Skeletal muscle tissue (tissue), 4 donors: ENCODE results near the gene NCAPH2. TPM values are rescaled to one million over a fixed set of nuclear protein-coding genes. Genes with fewer than 3 reads are reported as not detected.

Experiments
- H3K27ac ChIP-seq: one replicate; pipeline ENCODE4 v1.7.0; 2013; ENCODE audit warnings: mild to moderate bottlenecking, low read depth, low read length, inconsistent platforms
- H3K27me3 ChIP-seq, 3 donors: one replicate each; pipeline ENCODE4 v1.7.0; 2013; ENCODE audit warnings: low read length in 3 of 3; ENCODE audit not compliant: control insufficient read depth in 3 of 3, insufficient read depth in 3 of 3
- H3K36me3 ChIP-seq, 3 donors: one replicate each; pipeline ENCODE4 v1.7.0; 2013; ENCODE audit warnings: low read length in 3 of 3; ENCODE audit not compliant: control insufficient read depth in 3 of 3, insufficient read depth in 3 of 3
- H3K4me1 ChIP-seq, 3 donors: one replicate each; pipeline ENCODE4 v1.7.0; 2013; ENCODE audit warnings: low read length in 3 of 3, mild to moderate bottlenecking in 3 of 3; ENCODE audit not compliant: control insufficient read depth in 3 of 3, insufficient read depth in 3 of 3
- H3K4me3 ChIP-seq, 3 donors: one replicate each; pipeline ENCODE4 v1.7.0; 2013; ENCODE audit warnings: low read length in 3 of 3
- H3K9ac ChIP-seq, 3 donors: one replicate each; pipeline ENCODE4 v1.7.0; 2013; ENCODE audit warnings: low read length in 3 of 3, mild to moderate bottlenecking in 3 of 3, moderate library complexity in 2 of 3, low read depth in 1 of 3
- H3K9me3 ChIP-seq, 3 donors: one replicate each; pipeline ENCODE4 v1.7.0; 2013; ENCODE audit warnings: low read length in 3 of 3; ENCODE audit not compliant: control insufficient read depth in 3 of 3
- total RNA-seq: library from RNA; depleted of rRNA; stranded (reverse); fragments of >200 nt; gene quantifications from one replicate; pipeline ENCODE4 v1.2.3, GENCODE V29; 2014
- donor health status: Osteomylitis.

NCAPH2 gene
- total RNA-seq, 1 donor from 2014 or later, result 34.4 TPM

GRCh38 chr22:50467341-50467740 lies 40.7 kb upstream of the NCAPH2 start:
- Histone ChIP-seq H3K27ac (no peak overlapping the region), H3K27me3 (no peaks in the 10 kb centered on the region), H3K4me1 (peaks cover 20 to 35% (median 35%) of the 10 kb centered on the region in 3 donors), H3K4me3 (no peak overlapping the region), H3K36me3 (peaks cover 49 to 50% (median 50%) of the 10 kb centered on the region in 3 donors), H3K9me3 (no peaks in the 10 kb centered on the region), H3K9ac (no peak overlapping the region)

GRCh38 chr22:50467773-50468440 lies 40.1 kb upstream of the NCAPH2 start:
- Histone ChIP-seq H3K4me1 (peaks cover 26 to 41% (median 40%) of the 10 kb centered on the region in 3 donors), H3K36me3 (peaks cover 44 to 46% (median 45%) of the 10 kb centered on the region in 3 donors)

GRCh38 chr22:50468626-50469025 lies 39.4 kb upstream of the NCAPH2 start:
- H3K27ac ChIP-seq, result no peak overlapping the region
- no peaks in the 10 kb centered on the region for H3K27me3 ChIP-seq
- H3K4me3 ChIP-seq, result no peak overlapping the region
- H3K9me3 ChIP-seq, result no peaks in the 10 kb centered on the region
- H3K9ac ChIP-seq, result no peak overlapping the region
- peaks cover 37 to 39% (median 38%) of the 10 kb centered on the region in 3 donors for H3K36me3 ChIP-seq
- H3K4me1 ChIP-seq, result peaks cover 33 to 48% (median 48%) of the 10 kb centered on the region in 3 donors

More at GRCh38 chr22:50467773-50468440, 40.1 kb upstream of the NCAPH2 start:
- H3K9me3 ChIP-seq, result no peaks in the 10 kb centered on the region
- no peak overlapping the region for H3K9ac ChIP-seq
- H3K27me3 ChIP-seq, result no peaks in the 10 kb centered on the region
- no peak overlapping the region for H3K27ac ChIP-seq
- no peak overlapping the region for H3K4me3 ChIP-seq

GRCh38 chr22:50469377-50470305 lies 38.4 kb upstream of the NCAPH2 start:
- peaks cover 28 to 29% (median 28%) of the 10 kb centered on the region in 3 donors for H3K36me3 ChIP-seq
- H3K9ac ChIP-seq, result peak overlapping the region in 1 of 3 donors; percentile 57
- peaks cover 39 to 53% (median 53%) of the 10 kb centered on the region in 3 donors for H3K4me1 ChIP-seq
- no peaks in the 10 kb centered on the region for H3K27me3 ChIP-seq
- H3K27ac ChIP-seq, result no peak overlapping the region
- H3K4me3 ChIP-seq, result no peak overlapping the region
- no peaks in the 10 kb centered on the region for H3K9me3 ChIP-seq

GRCh38 chr22:50470491-50470890 lies 37.5 kb upstream of the NCAPH2 start:
- peak overlapping the region in 1 of 3 donors; percentile 29 for H3K4me3 ChIP-seq
- H3K36me3 ChIP-seq, result peaks cover 19 to 22% (median 20%) of the 10 kb centered on the region in 3 donors
- no peaks in the 10 kb centered on the region for H3K27me3 ChIP-seq
- peaks cover 42 to 57% (median 56%) of the 10 kb centered on the region in 3 donors for H3K4me1 ChIP-seq
- H3K9me3 ChIP-seq, result no peaks in the 10 kb centered on the region
- H3K9ac ChIP-seq, result peak overlapping the region; percentile 1 to 57 (median 30)
- H3K27ac ChIP-seq, result no peak overlapping the region

- H3K27me3 ChIP-seq, result no peaks in the 10 kb centered on the region
- peaks cover 11 to 13% (median 12%) of the 10 kb centered on the region in 3 donors for H3K36me3 ChIP-seq
- H3K27ac ChIP-seq, result no peak overlapping the region
- H3K4me1 ChIP-seq, result peaks cover 43 to 59% (median 59%) of the 10 kb centered on the region in 3 donors
- peak overlapping the region in 1 of 3 donors; percentile 57 for H3K9ac ChIP-seq
- H3K9me3 ChIP-seq, result no peaks in the 10 kb centered on the region
- no peak overlapping the region for H3K4me3 ChIP-seq
Measured at GRCh38 chr22:50471197-50471847, 36.7 kb upstream of the NCAPH2 start.

- Histone ChIP-seq H3K27ac (no peak overlapping the region), H3K4me1 (peaks cover 43 to 59% (median 59%) of the 10 kb centered on the region in 3 donors), H3K9ac (peak overlapping the region in 1 of 3 donors; percentile 40), H3K36me3 (peaks cover 5 to 8% (median 5%) of the 10 kb centered on the region in 3 donors), H3K4me3 (no peak overlapping the region), H3K9me3 (no peaks in the 10 kb centered on the region), H3K27me3 (no peaks in the 10 kb centered on the region)
Measured at GRCh38 chr22:50471962-50472361, 36.1 kb upstream of the NCAPH2 start.

- Histone ChIP-seq H3K9ac (peak overlapping the region in 1 of 3 donors; percentile 85), H3K4me3 (peak overlapping the region; percentile 76 to 80 (median 78)), H3K36me3 (no peaks in the 10 kb centered on the region), H3K4me1 (peaks cover 43 to 59% (median 59%) of the 10 kb centered on the region in 3 donors), H3K27me3 (no peaks in the 10 kb centered on the region), H3K27ac (no peak overlapping the region), H3K9me3 (no peaks in the 10 kb centered on the region)
Measured at GRCh38 chr22:50473088-50473487, 34.9 kb upstream of the NCAPH2 start.

GRCh38 chr22:50473855-50474671 lies 34.0 kb upstream of the NCAPH2 start:
- Histone ChIP-seq H3K27me3 (peaks cover 0 to 7% (median 0%) of the 10 kb centered on the region in 3 donors), H3K4me3 (peak overlapping the region; percentile 76 to 80 (median 78)), H3K9ac (peak overlapping the region; percentile 73 to 85 (median 81)), H3K9me3 (no peaks in the 10 kb centered on the region), H3K4me1 (peaks cover 43 to 54% (median 52%) of the 10 kb centered on the region in 3 donors), H3K27ac (peak overlapping the region; percentile 12), H3K36me3 (no peaks in the 10 kb centered on the region)
